GM21360 (cell line): Measurements from ENCODE around the gene MRPL27.

Source experiments
- ATAC-seq: cut with Tn5 transposase; IDR thresholded peaks from one replicate; pipeline ENCODE4 v1.9.1; 2021; ENCODE audit warnings: mild to moderate bottlenecking, moderate library complexity; ENCODE audit not compliant: unreplicated experiment

The MRPL27 gene

DNA sequence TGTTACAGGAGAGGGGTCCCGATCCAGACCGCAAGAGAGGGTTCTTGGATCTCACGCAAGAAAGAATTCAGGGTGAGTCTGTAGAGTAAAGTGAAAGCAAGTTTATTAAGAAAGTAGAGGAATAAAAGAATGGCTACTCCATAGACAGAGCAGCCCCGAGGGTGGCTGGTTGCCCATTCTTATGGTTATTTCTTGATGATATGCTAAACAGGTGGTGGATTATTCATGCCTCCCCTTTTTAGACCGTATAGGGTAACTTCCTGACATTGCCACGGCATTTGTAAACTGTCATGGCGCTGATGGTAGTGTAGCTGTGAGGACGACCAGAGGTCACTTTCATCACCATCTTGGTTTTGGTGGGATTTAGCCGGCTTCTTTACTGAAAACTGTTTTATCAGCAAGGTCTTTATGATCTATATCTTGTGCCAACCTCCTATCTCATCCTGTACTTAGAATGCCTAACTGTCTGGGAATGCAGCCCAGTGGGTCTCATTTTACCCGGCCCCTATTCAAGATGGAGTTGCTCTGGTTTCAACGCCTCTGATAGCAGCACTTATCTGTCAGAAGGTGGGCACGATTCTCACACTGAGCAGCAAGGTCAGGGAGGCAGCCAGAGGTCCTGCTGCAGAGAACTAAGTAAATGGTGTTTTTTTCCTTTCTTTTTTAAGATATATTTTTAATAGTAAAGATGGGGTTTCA, 53.5 kb downstream of the MRPL27 start:
- ATAC-seq = no peak

DNA sequence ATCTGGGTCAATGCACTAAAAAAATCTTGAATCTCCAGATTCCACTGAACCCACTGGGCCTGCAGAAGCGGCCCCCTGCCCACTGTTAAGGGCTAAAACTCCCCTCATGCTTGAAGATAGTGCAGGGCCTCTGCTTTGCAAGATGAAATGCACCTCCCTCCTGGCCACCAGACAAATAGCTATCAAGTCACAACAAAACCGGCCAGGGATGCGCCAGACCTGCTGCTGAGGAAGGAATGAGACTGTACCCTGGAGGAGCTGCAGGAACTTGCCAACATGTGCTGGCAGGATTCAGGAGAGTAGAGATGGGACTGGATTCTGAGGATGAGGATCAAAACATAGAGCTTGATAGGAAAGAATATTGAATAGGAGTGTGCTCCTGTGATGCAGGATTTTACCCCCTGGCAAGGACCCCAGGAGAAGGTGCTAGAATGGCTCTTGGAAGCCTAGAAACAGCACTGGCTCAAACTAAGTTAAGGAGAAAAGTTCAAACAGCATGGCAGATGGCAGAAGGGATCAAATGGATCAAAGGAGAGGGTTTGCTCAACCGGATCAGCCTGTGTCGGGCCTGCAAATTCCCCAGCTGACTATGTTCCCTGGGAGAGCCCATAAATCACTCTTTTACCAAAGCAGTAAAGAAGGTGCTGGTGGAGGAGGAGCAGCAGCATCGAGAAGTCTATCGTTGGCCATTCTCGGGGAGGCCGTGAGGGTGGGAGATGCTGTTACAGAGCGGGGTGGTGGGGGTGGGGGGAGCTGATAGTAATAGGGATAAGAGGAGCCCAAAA, 54.3 kb downstream of the MRPL27 start:
- no peak for ATAC-seq
